ENCODE measurements around the gene CRMP1.

Gene CRMP1

DNA sequence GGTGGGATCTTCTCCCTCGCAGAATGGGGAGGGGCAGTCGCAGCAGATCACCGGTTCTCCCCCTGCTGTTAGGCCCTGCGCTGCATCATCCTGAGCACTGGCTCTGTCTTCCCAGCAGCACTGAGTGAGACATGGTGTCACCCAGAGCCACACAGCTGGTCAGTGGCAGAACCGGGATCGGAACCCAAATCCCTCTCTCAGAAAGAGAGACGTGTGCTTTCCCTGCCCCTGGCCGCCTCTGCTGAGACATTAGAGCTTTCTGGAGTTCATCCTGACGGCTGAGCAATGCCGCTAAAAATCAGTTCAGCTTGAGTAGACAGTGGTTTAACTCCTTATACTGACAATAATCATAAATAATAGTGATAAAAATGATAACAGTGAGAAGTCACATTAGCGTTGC is 93.9 kb downstream of the CRMP1 start:
- TF ChIP-seq MYC (IDR thresholded peaks at IDR 0.05; ENCODE audit: low read depth, low read length) (no peak), CTCF (IDR thresholded peaks at IDR 0.05; ENCODE audit: low read depth, low read length) (no peak), POLR2A (IDR thresholded peaks at IDR 0.05; ENCODE audit: extremely low read depth, insufficient read length) (no peak), MAX (IDR thresholded peaks at IDR 0.05; ENCODE audit: low read depth, low read length) (no peak)
- no peak overlapping the region for H3K4me3 ChIP-seq (ENCODE audit: low read depth, low read length)
- DNase-seq (ENCODE audit: low read depth) = no peak

DNA sequence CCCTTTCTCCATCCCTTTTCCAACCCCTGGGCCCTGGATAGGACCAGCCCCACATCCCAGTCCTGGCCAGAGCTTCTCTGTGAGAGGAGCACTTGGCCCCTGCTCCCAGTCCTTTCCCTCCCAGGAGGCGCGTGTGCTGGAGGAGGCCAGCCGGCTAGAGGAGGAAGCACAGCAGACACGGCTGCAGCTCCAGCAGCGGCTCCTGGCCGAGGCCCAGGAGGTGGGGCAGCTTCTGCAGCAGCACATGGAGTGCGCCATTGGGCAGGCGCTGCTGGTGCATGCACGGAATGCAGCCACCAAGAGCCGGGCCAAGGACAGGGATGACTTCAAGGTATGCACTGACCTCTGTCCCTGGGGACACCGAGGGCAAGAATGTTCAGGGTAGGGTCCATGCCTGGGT is 94.4 kb downstream of the CRMP1 start:
- TF ChIP-seq CTCF (IDR thresholded peaks at IDR 0.05; ENCODE audit: low read depth, low read length) = no peak
- TF ChIP-seq MAX (IDR thresholded peaks at IDR 0.05; ENCODE audit: low read depth, low read length) = no peak
- TF ChIP-seq MYC (IDR thresholded peaks at IDR 0.05; ENCODE audit: low read depth, low read length) = no peak
- no peak for DNase-seq (ENCODE audit: low read depth)
- H3K4me3 ChIP-seq (ENCODE audit: low read depth, low read length) = no peak overlapping the region

GRCh38 chr4:5797866-5798265 is 95.0 kb downstream of the CRMP1 start:
- H3K4me3 ChIP-seq (ENCODE audit: low read depth, low read length) = no peak overlapping the region
- DNase-seq (ENCODE audit: low read depth) = no peak
- TF ChIP-seq POLR2A (IDR thresholded peaks at IDR 0.05; ENCODE audit: extremely low read depth, insufficient read length) (no peak), MYC (IDR thresholded peaks at IDR 0.05; ENCODE audit: low read depth, low read length) (no peak), MAX (IDR thresholded peaks at IDR 0.05; ENCODE audit: low read depth, low read length) (no peak), CTCF (IDR thresholded peaks at IDR 0.05; ENCODE audit: low read depth, low read length) (no peak)

- DNase-seq (ENCODE audit: low read depth) = no peak
- TF ChIP-seq CTCF (IDR thresholded peaks at IDR 0.05; ENCODE audit: low read depth, low read length) (no peak), POLR2A (IDR thresholded peaks at IDR 0.05; ENCODE audit: extremely low read depth, insufficient read length) (no peak), MYC (IDR thresholded peaks at IDR 0.05; ENCODE audit: low read depth, low read length) (no peak), MAX (IDR thresholded peaks at IDR 0.05; ENCODE audit: low read depth, low read length) (no peak)
- H3K4me3 ChIP-seq (ENCODE audit: low read depth, low read length) = no peak overlapping the region
Measured at GRCh38 chr4:5796976-5797375, 95.9 kb downstream of the CRMP1 start.

- DNase-seq (ENCODE audit: low read depth) = no peak
- H3K4me3 ChIP-seq (ENCODE audit: low read depth, low read length) = no peak overlapping the region
- TF ChIP-seq MYC (IDR thresholded peaks at IDR 0.05; ENCODE audit: low read depth, low read length) (no peak), POLR2A (IDR thresholded peaks at IDR 0.05; ENCODE audit: extremely low read depth, insufficient read length) (no peak), MAX (IDR thresholded peaks at IDR 0.05; ENCODE audit: low read depth, low read length) (no peak), CTCF (IDR thresholded peaks at IDR 0.05; ENCODE audit: low read depth, low read length) (no peak)
Measured at GRCh38 chr4:5795580-5795979, 97.3 kb downstream of the CRMP1 start.

DNA sequence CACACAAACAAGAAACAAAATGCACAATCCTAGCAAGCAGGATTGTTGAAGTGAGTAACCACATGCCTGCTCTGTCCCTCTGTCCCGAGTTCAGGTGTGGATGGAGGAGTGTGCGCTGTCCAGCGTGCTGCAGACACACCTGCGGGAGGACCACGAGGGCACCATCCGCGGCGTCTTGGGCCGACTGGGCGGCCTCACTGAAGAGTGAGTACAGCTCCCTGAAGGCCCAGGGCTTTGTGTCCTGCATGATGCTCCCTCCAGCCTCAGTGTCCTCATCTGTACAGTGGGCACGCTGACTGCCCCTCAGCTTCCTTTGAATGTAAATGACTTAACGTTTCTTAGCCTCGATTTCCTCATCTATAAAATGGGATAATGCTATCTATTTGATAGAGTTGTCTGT is 99.4 kb downstream of the CRMP1 start:
- TF ChIP-seq MYC (IDR thresholded peaks at IDR 0.05; ENCODE audit: low read depth, low read length) (no peak), POLR2A (IDR thresholded peaks at IDR 0.05; ENCODE audit: extremely low read depth, insufficient read length) (no peak), CTCF (IDR thresholded peaks at IDR 0.05; ENCODE audit: low read depth, low read length) (no peak), MAX (IDR thresholded peaks at IDR 0.05; ENCODE audit: low read depth, low read length) (no peak)
- H3K4me3 ChIP-seq (ENCODE audit: low read depth, low read length) = no peak overlapping the region
- DNase-seq (ENCODE audit: low read depth) = no peak
